GM12878 (cell line): ENCODE measurements around the gene SUGCT.

Experiments
- CHD2 ChIP-seq: IDR thresholded peaks from 2 replicates; pipeline ENCODE4 v1.6.1; 2011; ENCODE audit warnings: low read depth, low read length, improper control_type of control experiment, borderline replicate concordance
- FOXK2 ChIP-seq: fragments of 450-650 bp; IDR thresholded peaks from 2 replicates; pipeline ENCODE4 v1.6.1; 2017; ENCODE audit warnings: mild to moderate bottlenecking, moderate library complexity
- GABPA ChIP-seq: IDR thresholded peaks from 2 replicates; pipeline ENCODE4 v1.6.1; 2014; ENCODE audit warnings: antibody characterized with exemption, low read depth, mild to moderate bottlenecking, inconsistent platforms
- POLR2A ChIP-seq: IDR thresholded peaks from 2 replicates; pipeline ENCODE4 v1.6.1; 2011; ENCODE audit warnings: low read depth, mild to moderate bottlenecking, low read length
- POLR2AphosphoS5 ChIP-seq: IDR thresholded peaks from 2 replicates; pipeline ENCODE4 v1.6.1; 2011; ENCODE audit warnings: mild to moderate bottlenecking, low read length, inconsistent platforms
- TCF12 ChIP-seq: IDR thresholded peaks from 2 replicates; pipeline ENCODE4 v1.6.1; 2011; ENCODE audit warnings: low read depth, mild to moderate bottlenecking, low read length
- TF ChIP-seq, protein P1 (sequence below), 3 experiments: IDR thresholded peaks in 2 of 3; conservative IDR thresholded peaks in 1 of 3; 2 replicates each; pipeline ENCODE4 v1.5.1; 2011; ENCODE audit warnings: low read depth in 3 of 3, low read length in 3 of 3, mild to moderate bottlenecking in 3 of 3, control low read depth in 2 of 3, moderate library complexity in 2 of 3, inconsistent platforms in 1 of 3, mixed read lengths in 1 of 3; ENCODE audit not compliant: control insufficient read depth in 2 of 3, insufficient read depth in 1 of 3; ENCODE audit errors: extremely low read depth in 1 of 3

DNA sequence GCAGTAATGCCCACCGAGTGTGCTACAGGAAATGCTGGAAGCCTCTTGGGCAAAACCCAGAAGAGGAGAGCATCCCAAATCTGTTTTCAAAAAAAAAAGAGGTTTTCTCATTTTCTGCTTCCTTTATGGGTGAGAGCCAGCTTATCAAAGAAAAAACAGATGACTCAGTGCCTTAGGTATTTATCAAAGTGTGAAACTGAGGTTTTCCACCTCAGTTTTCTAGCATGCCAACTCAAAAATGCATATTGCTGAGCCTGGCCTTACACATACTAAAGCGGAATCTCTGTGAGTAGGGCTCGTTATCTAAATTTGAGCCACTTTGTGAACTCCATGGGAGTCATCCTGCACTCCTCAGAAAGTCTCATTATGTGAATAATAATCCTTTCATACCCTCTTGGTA, 705.1 kb downstream of the SUGCT start:
- TF ChIP-seq CHD2: no peak
- TF ChIP-seq TCF12: no peak
- TF ChIP-seq POLR2AphosphoS5: no peak
- TF ChIP-seq, protein P1, sequence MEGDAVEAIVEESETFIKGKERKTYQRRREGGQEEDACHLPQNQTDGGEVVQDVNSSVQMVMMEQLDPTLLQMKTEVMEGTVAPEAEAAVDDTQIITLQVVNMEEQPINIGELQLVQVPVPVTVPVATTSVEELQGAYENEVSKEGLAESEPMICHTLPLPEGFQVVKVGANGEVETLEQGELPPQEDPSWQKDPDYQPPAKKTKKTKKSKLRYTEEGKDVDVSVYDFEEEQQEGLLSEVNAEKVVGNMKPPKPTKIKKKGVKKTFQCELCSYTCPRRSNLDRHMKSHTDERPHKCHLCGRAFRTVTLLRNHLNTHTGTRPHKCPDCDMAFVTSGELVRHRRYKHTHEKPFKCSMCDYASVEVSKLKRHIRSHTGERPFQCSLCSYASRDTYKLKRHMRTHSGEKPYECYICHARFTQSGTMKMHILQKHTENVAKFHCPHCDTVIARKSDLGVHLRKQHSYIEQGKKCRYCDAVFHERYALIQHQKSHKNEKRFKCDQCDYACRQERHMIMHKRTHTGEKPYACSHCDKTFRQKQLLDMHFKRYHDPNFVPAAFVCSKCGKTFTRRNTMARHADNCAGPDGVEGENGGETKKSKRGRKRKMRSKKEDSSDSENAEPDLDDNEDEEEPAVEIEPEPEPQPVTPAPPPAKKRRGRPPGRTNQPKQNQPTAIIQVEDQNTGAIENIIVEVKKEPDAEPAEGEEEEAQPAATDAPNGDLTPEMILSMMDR (IDR thresholded peaks at IDR 0.05 in 2 of 3, conservative IDR thresholded peaks at IDR 0.05 in 1 of 3; ENCODE audit: control insufficient read depth in 2 of 3, extremely low read depth in 1 of 3, insufficient read depth in 1 of 3, low read depth in 3 of 3, low read length in 3 of 3): no peak
- no peak for TF ChIP-seq FOXK2
- no peak for TF ChIP-seq POLR2A
- no peak for TF ChIP-seq GABPA
